HUES6 (cell line): ENCODE measurements around the gene CEP44.
"Not testable (repeated sequence)": the region's sequence is repeated elsewhere in the genome, so short reads cannot be mapped to it uniquely, and the experiment has no call there.

Experiments used
- H3K27ac ChIP-seq: 2 replicates; pipeline ENCODE4 v1.7.0; 2013; ENCODE audit warnings: low read depth, mild to moderate bottlenecking, low read length, inconsistent platforms
- H3K27me3 ChIP-seq: 2 replicates; pipeline ENCODE4 v1.6.1; 2013; ENCODE audit warnings: low read length; ENCODE audit not compliant: control insufficient read depth, insufficient read depth
- H3K36me3 ChIP-seq: 2 replicates; pipeline ENCODE4 v1.6.1; 2013; ENCODE audit warnings: low read length; ENCODE audit not compliant: control insufficient read depth, insufficient read depth
- H3K4me1 ChIP-seq: 2 replicates; pipeline ENCODE4 v1.6.1; 2013; ENCODE audit warnings: low read length; ENCODE audit not compliant: control insufficient read depth, insufficient read depth
- H3K4me3 ChIP-seq: 2 replicates; pipeline ENCODE4 v1.5.1; 2013; ENCODE audit warnings: low read depth, low read length
- H3K9ac ChIP-seq: one replicate; pipeline ENCODE4 v1.6.1; 2013; ENCODE audit warnings: mild to moderate bottlenecking, low read length
- H3K9me3 ChIP-seq: 2 replicates; pipeline ENCODE4 v1.6.1; 2013; ENCODE audit warnings: low read depth, low read length; ENCODE audit not compliant: control insufficient read depth, insufficient read depth

The CEP44 gene

DNA sequence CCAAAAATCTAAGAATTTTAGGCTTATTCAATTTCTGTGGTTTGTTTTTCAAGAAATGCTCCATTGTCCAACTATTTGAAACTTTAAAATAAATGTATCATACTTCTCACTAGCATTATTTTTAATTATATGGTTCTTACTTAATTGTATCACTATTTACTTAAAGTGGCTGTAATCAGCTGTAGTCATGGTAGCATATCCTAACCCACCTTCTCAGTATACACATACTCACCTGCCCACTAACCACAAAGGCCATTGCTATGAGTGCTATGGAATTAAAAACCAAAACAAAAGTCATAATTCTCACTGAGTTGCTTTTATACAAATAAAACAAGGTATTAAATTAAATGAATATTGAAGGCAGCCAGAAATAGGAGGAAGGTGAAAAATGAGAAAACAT is 5.2 kb upstream of the CEP44 start:
- Histone ChIP-seq H3K4me1 (no peaks in the 10 kb centered on the region), H3K36me3 (no peaks in the 10 kb centered on the region), H3K9me3 (no peaks in the 10 kb centered on the region; the same call in 1 of the 2 replicates), H3K27me3 (no peaks in the 10 kb centered on the region), H3K9ac (no peak overlapping the region), H3K4me3 (no peak overlapping the region), H3K27ac (no peak overlapping the region)

DNA sequence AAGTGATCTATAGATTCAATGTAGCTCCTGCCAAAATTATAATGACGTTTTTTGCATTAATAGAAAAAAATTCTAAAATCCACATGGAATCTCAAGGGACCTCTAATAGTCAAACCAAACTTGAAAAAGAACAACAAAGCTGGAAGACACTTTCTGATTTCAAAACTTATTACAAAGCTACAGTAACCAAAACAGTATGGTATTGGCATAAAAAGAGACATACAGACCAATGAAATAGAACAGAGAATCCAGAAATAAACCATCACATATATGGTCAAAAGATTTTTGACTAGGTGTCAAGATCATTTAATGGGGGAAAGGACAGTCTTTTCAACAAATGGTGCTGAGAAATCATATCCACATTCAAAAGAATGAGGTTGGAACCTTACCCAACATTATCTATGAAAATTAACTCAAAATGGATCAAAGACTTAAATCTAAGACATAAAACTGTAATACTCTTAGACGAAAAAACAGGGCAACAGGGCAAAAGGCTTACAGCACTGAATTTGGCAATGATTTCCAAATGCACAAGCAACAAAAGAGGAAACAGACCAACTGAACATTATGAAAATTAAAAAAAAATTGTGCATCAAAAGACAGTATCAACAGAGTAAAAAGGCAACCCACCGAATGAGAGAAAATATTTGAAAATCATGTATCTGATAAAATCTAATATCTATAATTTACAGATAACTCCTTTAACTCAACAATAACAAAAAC is 4.1 kb upstream of the CEP44 start:
- Histone ChIP-seq H3K9me3 (no peaks in the 10 kb centered on the region; the same call in 1 of the 2 replicates), H3K36me3 (no peaks in the 10 kb centered on the region), H3K4me3 (no peak overlapping the region), H3K27me3 (no peaks in the 10 kb centered on the region), H3K4me1 (no peaks in the 10 kb centered on the region), H3K27ac (no peak overlapping the region), H3K9ac (no peak overlapping the region)

DNA sequence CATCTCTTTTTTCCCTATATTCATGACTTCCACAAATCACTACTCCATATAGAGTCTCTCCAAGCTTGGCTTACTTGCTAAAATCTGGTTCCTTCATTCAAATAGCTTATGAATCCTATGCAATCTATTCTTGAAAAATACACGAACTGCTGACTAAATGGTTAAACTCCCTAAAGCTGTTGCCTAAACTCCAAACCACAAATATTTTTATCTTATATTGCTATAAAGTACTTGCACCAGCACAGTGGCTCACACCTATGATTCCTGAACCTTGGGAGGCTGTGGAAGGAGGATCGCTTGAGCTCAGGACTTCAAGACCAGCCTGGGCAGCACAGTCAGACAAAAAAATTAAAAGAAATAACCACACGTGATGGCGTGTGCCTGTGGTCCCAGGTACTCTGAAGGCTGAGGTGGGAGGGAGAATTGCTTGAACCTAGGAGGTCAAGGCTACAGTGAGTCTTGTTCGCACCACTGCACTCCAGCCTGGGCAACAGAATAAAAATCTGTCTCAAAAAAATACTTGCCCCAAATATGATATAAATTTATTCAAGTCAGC is 2.5 kb upstream of the CEP44 start:
- H3K4me3 ChIP-seq = no peak overlapping the region
- H3K27ac ChIP-seq = no peak overlapping the region
- no peaks in the 10 kb centered on the region for H3K27me3 ChIP-seq
- no peaks in the 10 kb centered on the region for H3K36me3 ChIP-seq
- H3K9me3 ChIP-seq = no peaks in the 10 kb centered on the region; the same call in 1 of the 2 replicates
- H3K4me1 ChIP-seq = peaks cover 3% of the 10 kb centered on the region; the same call in 1 of the 2 replicates
- H3K9ac ChIP-seq = no peak overlapping the region

DNA sequence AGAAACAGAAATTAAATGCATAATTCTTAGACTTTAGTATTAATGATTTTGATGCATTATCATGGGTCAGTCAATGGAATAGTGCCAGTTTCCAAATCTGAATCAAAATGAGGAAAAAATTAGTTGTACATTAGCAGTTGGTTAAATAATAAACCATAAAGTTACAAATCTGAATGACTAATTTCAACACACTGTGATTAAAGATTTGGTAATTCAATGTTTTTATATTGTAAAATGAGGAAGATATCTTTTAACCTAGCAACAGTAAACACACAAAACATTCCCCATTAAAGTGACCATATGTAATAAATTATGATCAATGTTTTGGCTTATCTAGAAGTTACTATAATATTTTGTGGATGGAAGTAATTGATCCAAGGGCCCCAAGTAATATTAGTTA is 1.8 kb upstream of the CEP44 start:
- no peak overlapping the region for H3K4me3 ChIP-seq
- H3K27ac ChIP-seq = no peak overlapping the region
- H3K27me3 ChIP-seq = no peaks in the 10 kb centered on the region
- no peak overlapping the region for H3K9ac ChIP-seq
- no peaks in the 10 kb centered on the region for H3K36me3 ChIP-seq
- no peaks in the 10 kb centered on the region; the same call in 1 of the 2 replicates for H3K9me3 ChIP-seq
- peaks cover 3% of the 10 kb centered on the region; the same call in 1 of the 2 replicates for H3K4me1 ChIP-seq

DNA sequence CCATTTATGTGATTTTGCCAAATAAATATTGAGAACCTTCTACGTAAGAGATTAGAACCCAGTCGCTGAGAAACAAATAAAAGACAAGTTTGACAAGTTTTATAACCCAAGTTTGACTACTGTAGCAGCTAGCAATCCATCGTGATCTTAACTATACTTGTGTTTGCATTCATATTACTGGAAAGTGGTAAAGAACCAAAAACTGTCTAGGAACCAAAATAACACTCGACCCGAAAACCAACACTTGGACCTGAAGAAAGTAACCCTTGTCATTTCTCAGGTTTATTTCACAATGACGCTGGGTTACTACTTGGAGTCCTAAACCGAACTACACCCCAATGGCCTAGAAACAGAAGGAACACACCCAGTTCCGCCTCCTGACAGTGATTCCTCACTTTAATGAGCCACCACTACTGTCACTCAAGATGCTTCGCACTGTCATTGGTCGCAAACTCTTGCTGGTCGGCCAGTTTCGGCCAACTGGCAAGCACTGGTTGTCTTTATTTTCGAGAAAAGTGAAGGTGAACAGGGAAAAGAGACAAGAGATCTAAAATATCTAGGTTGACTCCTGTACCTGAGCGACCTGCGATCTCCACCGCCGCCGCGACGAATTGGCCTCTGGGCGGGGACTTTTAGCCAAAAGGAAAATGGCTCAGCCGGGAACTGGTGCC is 740 bp upstream of the CEP44 start:
- Histone ChIP-seq H3K4me1 (peaks cover 3% of the 10 kb centered on the region; the same call in 1 of the 2 replicates), H3K9ac (peak overlapping the region; percentile 99), H3K4me3 (peak overlapping the region; percentile 92), H3K27ac (peak overlapping the region; percentile 100; the same call in 1 of the 2 replicates), H3K9me3 (no peaks in the 10 kb centered on the region; the same call in 1 of the 2 replicates), H3K36me3 (no peaks in the 10 kb centered on the region), H3K27me3 (no peaks in the 10 kb centered on the region)

DNA sequence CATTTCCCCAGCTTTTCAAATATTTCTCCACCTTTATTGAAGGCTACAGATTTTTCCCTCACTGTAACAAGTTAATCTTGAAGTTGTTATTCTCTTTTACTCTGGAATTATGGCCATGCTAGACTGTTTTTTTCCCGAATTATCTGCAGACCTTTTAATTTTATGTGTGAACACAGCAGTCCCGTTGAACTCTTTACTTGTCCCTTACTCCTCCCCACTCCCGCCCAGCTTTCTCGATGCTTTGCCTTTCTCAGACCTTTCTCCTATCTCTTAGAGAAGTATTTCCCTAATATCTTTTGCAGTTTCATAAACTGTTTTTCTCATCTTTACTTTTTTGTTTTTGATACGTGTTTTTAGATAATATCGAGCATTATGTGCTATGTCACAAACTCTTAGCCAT is 776 bp downstream of the CEP44 start:
- Histone ChIP-seq H3K4me3 (peak overlapping the region; percentile 92), H3K9me3 (no peaks in the 10 kb centered on the region; the same call in 1 of the 2 replicates), H3K9ac (peak overlapping the region; percentile 99), H3K36me3 (no peaks in the 10 kb centered on the region), H3K4me1 (peaks cover 3% of the 10 kb centered on the region; the same call in 1 of the 2 replicates), H3K27me3 (no peaks in the 10 kb centered on the region), H3K27ac (no peak overlapping the region)

DNA sequence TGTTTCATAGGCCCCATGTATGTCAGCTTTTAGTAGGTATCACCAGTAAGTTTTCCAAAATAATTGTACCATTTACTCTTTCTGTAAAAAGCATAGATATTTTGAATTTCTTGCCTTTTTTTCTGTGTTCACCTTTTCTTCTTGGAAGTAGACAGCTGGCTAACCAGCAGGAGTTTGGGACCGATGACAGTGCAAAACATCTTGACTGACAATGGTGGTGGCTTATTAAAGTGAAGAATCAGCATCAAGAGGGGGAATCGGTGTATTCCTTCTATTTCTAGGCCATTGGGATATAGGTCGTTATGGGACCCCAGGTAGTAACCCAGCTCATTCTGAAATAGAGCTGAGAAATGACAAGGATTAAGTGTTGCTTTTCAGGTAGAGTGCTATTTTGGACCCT is 3.2 kb downstream of the CEP44 start:
- no peak overlapping the region for H3K4me3 ChIP-seq
- H3K27me3 ChIP-seq = no peaks in the 10 kb centered on the region
- 0 out of 2 replicates have a peak, but pooled peaks cover 4% of the 10 kb centered on the region for H3K9me3 ChIP-seq
- no peak overlapping the region for H3K27ac ChIP-seq
- H3K4me1 ChIP-seq = peaks cover 3% of the 10 kb centered on the region; the same call in 1 of the 2 replicates
- no peak overlapping the region for H3K9ac ChIP-seq
- H3K36me3 ChIP-seq = 0 out of 2 replicates have a peak, but pooled peaks cover 2% of the 10 kb centered on the region

DNA sequence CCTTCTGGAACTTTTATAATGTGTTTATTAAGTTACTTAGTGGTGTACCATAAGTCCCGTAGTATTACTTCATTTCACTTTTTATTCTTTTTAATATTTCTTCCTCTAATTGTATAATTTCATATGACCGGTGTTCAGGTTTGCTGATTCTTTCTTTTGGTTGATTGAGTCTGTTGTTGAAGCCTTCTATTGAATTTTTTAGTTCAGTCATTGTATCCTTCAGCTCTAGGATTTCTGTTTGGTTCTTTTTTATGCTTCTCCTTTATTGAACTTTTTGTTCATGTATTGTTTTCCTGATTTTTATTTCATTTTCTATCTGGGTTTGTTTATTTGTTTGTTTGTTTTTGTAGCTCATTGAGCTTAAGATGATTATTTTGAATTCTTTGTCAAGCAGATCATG is 8.8 kb downstream of the CEP44 start:
- Histone ChIP-seq H3K4me1 (no peaks in the 10 kb centered on the region), H3K27ac (no peak overlapping the region), H3K9me3 (peaks cover 27% of the 10 kb centered on the region), H3K4me3 (no peak overlapping the region), H3K9ac (no peak overlapping the region), H3K27me3 (no peaks in the 10 kb centered on the region), H3K36me3 (peaks cover 5% of the 10 kb centered on the region; the same call in 1 of the 2 replicates)

DNA sequence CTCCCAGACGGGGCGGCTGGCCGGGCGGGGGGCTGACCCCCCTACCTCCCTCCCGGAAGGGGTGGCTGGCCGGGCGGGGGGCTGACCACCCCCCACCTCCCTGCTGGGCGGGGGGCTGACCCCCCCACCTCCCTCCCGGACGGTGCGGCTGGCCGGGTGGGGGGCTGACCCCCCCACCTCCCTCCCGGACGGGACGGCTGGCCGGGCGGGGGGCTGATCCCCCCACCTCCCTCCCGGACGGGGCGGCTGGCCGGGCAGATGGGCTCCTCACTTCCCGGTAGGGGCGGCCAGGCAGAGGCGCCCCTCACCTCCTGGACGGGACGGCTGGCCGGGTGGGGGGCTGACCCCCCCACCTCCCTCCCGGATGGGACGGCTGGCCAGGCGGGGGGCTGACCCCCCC is 10.9 kb downstream of the CEP44 start:
- not testable (repeated sequence) for H3K36me3 ChIP-seq, H3K27ac ChIP-seq, H3K4me3 ChIP-seq, H3K9ac ChIP-seq, H3K4me1 ChIP-seq, H3K27me3 ChIP-seq
- peaks cover 27% of the 10 kb centered on the region for H3K9me3 ChIP-seq

DNA sequence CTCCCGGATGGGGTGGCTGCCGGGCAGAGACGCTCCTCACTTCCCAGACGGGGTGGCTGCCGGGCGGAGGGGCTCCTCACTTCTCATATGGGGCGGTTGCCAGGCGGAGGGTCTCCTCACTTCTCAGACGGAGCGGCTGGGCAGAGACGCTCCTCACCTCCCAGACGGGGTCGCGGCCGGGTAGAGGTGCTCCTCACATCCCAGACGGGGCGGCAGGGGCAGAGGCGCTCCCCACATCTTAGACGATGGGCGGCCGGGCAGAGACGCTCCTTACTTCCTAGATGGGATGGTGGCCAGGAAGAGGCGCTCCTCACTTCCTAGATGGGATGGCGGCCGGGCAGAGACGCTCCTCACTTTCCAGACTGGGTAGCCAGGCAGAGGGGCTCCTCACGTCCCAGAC is 11.4 kb downstream of the CEP44 start:
- H3K4me1 ChIP-seq, H3K9ac ChIP-seq, H3K27me3 ChIP-seq, H3K27ac ChIP-seq, H3K4me3 ChIP-seq: not testable (repeated sequence)
- H3K36me3 ChIP-seq = peaks cover 12% of the 10 kb centered on the region
- H3K9me3 ChIP-seq = peaks cover 27% of the 10 kb centered on the region

DNA sequence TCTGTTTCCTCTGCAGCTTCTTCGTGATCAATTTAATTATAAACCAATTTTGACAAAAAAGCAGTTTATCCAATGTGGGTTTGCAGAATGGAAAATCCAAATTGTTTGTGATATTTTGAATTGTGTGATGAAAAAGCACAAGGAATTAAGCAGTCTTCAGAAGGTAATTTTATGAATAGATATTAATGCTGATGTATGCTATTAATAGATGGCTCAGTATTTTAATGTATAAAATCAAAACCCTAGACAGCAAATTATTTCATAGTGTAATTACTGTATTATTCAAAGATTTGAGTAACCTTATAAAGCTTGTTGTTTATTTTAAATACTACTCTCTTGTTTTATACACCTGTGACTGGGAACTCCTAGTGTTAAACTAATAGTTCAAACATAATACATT is 20.0 kb downstream of the CEP44 start:
- no peak overlapping the region for H3K27ac ChIP-seq
- no peak overlapping the region for H3K9ac ChIP-seq
- H3K36me3 ChIP-seq = peaks cover 36% of the 10 kb centered on the region
- H3K4me3 ChIP-seq = no peak overlapping the region
- no peaks in the 10 kb centered on the region for H3K9me3 ChIP-seq
- no peaks in the 10 kb centered on the region for H3K27me3 ChIP-seq
- H3K4me1 ChIP-seq = no peaks in the 10 kb centered on the region
